CD4-positive, alpha-beta T cell (primary cell): ENCODE results near the gene STIM1. TPM values are rescaled to one million over a fixed set of nuclear protein-coding genes. Genes with fewer than 3 reads are reported as not detected.

Source experiments
- ATAC-seq: fragments of 200-7000 bp; cut with Tn5 transposase; one replicate; pipeline ENCODE4 v1.10.0; 2022; ENCODE audit warnings: mild to moderate bottlenecking; ENCODE audit not compliant: poor library complexity
- CTCF ChIA-PET: fragments of 350-600 bp; sonication (Branson Sonifier 250); formaldehyde crosslinking; loops from one replicate; lab custom pipeline; 2021; ENCODE audit warnings: antibody characterized with exemption, inconsistent platforms; lab: Charles Lee
- POLR2A ChIA-PET: fragments of 350-600 bp; sonication (Branson Sonifier 250); formaldehyde crosslinking; loops from one replicate; lab custom pipeline; 2021; ENCODE audit warnings: antibody characterized with exemption, inconsistent platforms; lab: Charles Lee
- DNase-seq, 14 experiments: peaks; one replicate each; pipeline ENCODE4 v3.0.0-alpha.2; 2013 to 2020; ENCODE audit warnings: mixed read lengths in 2 of 14
- H3K27ac ChIP-seq, 2 donors: one replicate each; pipeline versions ENCODE4 v1.5.1 to v1.7.0; 2013; ENCODE audit warnings: low read length in 2 of 2, low read depth in 1 of 2, mild to moderate bottlenecking in 1 of 2
- H3K27me3 ChIP-seq, 2 experiments: 1 replicate in 1 of 2; 2 replicates in 1 of 2; pipeline versions ENCODE4 v1.6.1 to v1.7.0; 2013; ENCODE audit warnings: low read length in 2 of 2, control low read depth in 1 of 2, mild to moderate bottlenecking in 1 of 2, moderate library complexity in 1 of 2; ENCODE audit not compliant: insufficient read depth in 2 of 2, control insufficient read depth in 1 of 2
- H3K36me3 ChIP-seq: one replicate; pipeline ENCODE4 v1.6.1; 2013; ENCODE audit warnings: low read length, control low read depth; ENCODE audit not compliant: insufficient read depth
- H3K4me1 ChIP-seq: one replicate; pipeline ENCODE4 v1.6.1; 2013; ENCODE audit warnings: low read length, control low read depth; ENCODE audit not compliant: insufficient read depth
- H3K4me3 ChIP-seq: one replicate; pipeline ENCODE4 v1.5.1; 2013; ENCODE audit warnings: mild to moderate bottlenecking, low read length, moderate library complexity
- H3K9me3 ChIP-seq, 2 experiments: 1 replicate in 1 of 2; 2 replicates in 1 of 2; pipeline versions ENCODE4 v1.6.1 to v1.7.0; 2013; ENCODE audit warnings: low read length in 2 of 2, mild to moderate bottlenecking in 2 of 2, control low read depth in 1 of 2, moderate library complexity in 1 of 2; ENCODE audit not compliant: control insufficient read depth in 1 of 2, insufficient read depth in 1 of 2
- H3K27ac Mint-ChIP-seq: one replicate; pipeline ENCODE4 v1.8.0; 2020; ENCODE audit warnings: mixed read lengths
- H3K27me3 Mint-ChIP-seq: one replicate; pipeline ENCODE4 v1.8.0; 2021; ENCODE audit warnings: mixed read lengths
- H3K36me3 Mint-ChIP-seq: one replicate; pipeline ENCODE4 v1.8.0; 2021; ENCODE audit warnings: low read depth, mixed read lengths
- H3K4me1 Mint-ChIP-seq: one replicate; pipeline ENCODE4 v1.8.0; 2021; ENCODE audit warnings: low read depth, mixed read lengths
- H3K4me3 Mint-ChIP-seq: one replicate; pipeline ENCODE4 v1.8.0; 2020; ENCODE audit warnings: mild to moderate bottlenecking, mixed read lengths
- H3K9me3 Mint-ChIP-seq: one replicate; pipeline ENCODE4 v1.8.0; 2020; ENCODE audit warnings: mixed read lengths
- intact Hi-C, 2 experiments: fragments of 100-400 bp; cut with DNase I in 1 of 2; cut with micrococcal nuclease in 1 of 2; formaldehyde crosslinking; loops; one replicate each; pipeline versions ENCODE4 v1.15.1 to v1.9.0; 2023 to 2025; cut with DNase I, micrococcal nuclease
- total RNA-seq, 174 experiments: library from RNA in 2 of 174; stranded (reverse) in 2 of 174; gene quantifications; one replicate each; pipeline ENCODE4 v1.2.3 and lab custom pipeline; 2021 to 2026
- TF ChIP-seq, protein P1 (sequence below): fragments of 200-600 bp; IDR thresholded peaks from one replicate; pipeline ENCODE4 v1.8.0; 2022; ENCODE audit warnings: antibody characterized with exemption, mild to moderate bottlenecking

STIM1 gene
- total RNA-seq, 2 experiments from 2014 or later = 89.0 to 94.9 TPM

DNA sequence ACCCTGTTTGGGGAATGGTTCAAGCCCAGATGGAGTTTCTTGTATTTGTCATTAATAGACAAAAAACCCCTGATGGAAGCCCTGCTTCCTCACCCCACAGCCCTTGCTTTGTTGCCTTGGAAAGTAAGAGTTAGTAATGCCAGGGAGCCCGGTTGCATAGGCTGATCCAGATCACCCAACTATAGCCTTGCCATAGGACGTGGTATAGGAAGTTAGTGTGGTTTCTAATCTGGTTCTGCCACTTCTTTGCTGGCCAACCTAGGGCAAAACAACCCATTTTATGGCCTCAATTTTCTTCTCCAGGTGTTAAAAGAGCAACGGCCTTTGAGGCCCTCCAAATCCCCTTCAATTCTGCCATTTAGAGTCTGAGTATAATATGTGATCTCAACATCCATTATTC, 97.9 kb downstream of the STIM1 start:
- no peaks in the 10 kb centered on the region for H3K27me3 Mint-ChIP-seq
- H3K4me3 Mint-ChIP-seq = peak overlapping the region; percentile 17
- Histone ChIP-seq H3K4me1 (peaks cover 65% of the 10 kb centered on the region), H3K27ac (peak overlapping the region in 1 of 2 donors; percentile 30), H3K4me3 (no peak overlapping the region), H3K9me3 (no peaks in the 10 kb centered on the region), H3K36me3 (no peaks in the 10 kb centered on the region), H3K27me3 (no peaks in the 10 kb centered on the region)
- intact Hi-C loops = loop anchor here in 1 of 2 experiments (2.0 kb wide), 1 partner anchor 15 kb away; no protein-coding TSS in a partner anchor
- TF ChIP-seq, protein P1, sequence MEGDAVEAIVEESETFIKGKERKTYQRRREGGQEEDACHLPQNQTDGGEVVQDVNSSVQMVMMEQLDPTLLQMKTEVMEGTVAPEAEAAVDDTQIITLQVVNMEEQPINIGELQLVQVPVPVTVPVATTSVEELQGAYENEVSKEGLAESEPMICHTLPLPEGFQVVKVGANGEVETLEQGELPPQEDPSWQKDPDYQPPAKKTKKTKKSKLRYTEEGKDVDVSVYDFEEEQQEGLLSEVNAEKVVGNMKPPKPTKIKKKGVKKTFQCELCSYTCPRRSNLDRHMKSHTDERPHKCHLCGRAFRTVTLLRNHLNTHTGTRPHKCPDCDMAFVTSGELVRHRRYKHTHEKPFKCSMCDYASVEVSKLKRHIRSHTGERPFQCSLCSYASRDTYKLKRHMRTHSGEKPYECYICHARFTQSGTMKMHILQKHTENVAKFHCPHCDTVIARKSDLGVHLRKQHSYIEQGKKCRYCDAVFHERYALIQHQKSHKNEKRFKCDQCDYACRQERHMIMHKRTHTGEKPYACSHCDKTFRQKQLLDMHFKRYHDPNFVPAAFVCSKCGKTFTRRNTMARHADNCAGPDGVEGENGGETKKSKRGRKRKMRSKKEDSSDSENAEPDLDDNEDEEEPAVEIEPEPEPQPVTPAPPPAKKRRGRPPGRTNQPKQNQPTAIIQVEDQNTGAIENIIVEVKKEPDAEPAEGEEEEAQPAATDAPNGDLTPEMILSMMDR = no peak
- peak overlapping the region; percentile 96 for H3K27ac Mint-ChIP-seq
- no peak for ATAC-seq
- peaks cover 2% of the 10 kb centered on the region for H3K9me3 Mint-ChIP-seq
- peaks cover 8% of the 10 kb centered on the region for H3K36me3 Mint-ChIP-seq
- H3K4me1 Mint-ChIP-seq = peaks cover 90% of the 10 kb centered on the region
- DNase-seq = no peak
- POLR2A ChIA-PET = interaction anchor here (0.8 to 1.4 kb wide), 3 partner anchors 10 to 31 kb away, joined by 3 to 6 read pairs (median 6); no protein-coding TSS in a partner anchor
- CTCF ChIA-PET = interaction anchor here (0.7 kb wide), 1 partner anchor 11 kb away, joined by 3 read pairs; no protein-coding TSS in a partner anchor

DNA sequence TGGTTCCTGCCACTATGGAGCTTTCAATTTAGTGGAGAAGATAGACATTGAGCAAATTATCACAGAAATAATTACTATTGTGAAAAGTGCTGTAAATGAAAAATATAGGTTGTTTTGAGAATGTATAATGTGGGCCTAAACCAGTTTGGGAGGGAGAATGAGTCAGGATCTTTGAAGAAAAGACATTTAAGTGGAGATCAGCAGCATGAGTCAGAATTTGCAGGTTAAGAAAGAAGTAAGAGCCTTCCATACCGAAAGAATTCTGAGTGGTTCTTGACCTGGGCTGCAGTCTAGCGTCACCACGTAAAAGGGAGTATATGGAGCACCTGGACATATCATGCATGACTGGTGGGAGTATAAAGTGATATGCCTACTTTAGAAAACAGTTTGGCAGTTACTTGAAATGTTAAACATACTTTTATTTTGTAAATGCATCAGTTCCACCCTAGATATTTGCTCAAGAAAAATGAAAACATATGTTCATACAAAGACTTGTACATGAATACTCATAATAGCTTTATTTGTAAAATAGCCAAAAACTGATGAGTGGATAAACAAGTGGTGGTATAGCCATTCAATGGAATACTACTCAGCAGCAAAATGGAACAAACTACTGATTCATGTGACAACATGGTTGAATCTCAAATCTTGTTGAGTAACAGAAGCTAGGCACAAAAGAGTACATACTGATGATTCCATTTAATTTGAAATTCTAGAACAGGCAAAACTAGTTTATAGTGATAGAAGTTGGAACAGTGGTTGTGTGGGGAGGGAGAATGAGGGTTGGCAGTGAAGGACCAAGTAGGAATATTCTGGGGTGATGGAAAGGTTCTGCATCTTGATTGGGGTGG, 99.2 kb downstream of the STIM1 start:
- H3K27ac ChIP-seq = no peak overlapping the region
- no peaks in the 10 kb centered on the region for H3K9me3 ChIP-seq
- POLR2A ChIA-PET = interaction anchor here (0.6 to 1.3 kb wide), 4 partner anchors 8 to 113 kb away, joined by 3 to 5 read pairs (median 4); partner anchors contain the start of genes RHOG and STIM1
- Mint-ChIP-seq H3K4me3 (peak overlapping the region; percentile 1), H3K4me1 (peaks cover 88% of the 10 kb centered on the region), H3K9me3 (peaks cover 2% of the 10 kb centered on the region), H3K36me3 (peaks cover 8% of the 10 kb centered on the region), H3K27ac (peak overlapping the region; percentile 96), H3K27me3 (no peaks in the 10 kb centered on the region)
- H3K27me3 ChIP-seq = no peaks in the 10 kb centered on the region
- peaks cover 59% of the 10 kb centered on the region for H3K4me1 ChIP-seq
- no peak overlapping the region for H3K4me3 ChIP-seq
- intact Hi-C loops = no loop called here
- TF ChIP-seq, protein P1 = no peak
- DNase-seq = no peak
- CTCF ChIA-PET = interaction anchor here (2.0 to 2.3 kb wide), 2 partner anchors 100 to 118 kb away, joined by 6 to 7 read pairs; partner anchors contain the start of gene STIM1
- no peaks in the 10 kb centered on the region for H3K36me3 ChIP-seq
- ATAC-seq = no peak

DNA sequence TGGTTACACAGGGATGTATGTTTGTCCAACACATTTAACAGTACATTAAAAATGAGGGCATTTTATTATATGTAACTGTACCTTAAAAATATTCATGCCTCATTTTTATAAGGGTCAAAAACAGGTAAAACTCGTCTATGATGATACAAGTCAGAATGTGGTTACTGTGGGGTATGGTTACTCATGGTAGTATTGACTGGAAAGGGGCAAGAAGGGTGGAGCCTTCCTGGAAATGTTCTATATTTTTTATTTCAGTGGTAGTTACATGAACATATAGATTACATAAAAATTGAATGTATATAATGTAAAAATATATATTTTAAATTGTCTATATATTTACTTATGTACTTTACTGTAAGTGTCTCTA, 99.8 kb downstream of the STIM1 start:
- Histone ChIP-seq H3K9me3 (no peaks in the 10 kb centered on the region), H3K4me3 (no peak overlapping the region), H3K4me1 (peaks cover 55% of the 10 kb centered on the region), H3K36me3 (no peaks in the 10 kb centered on the region), H3K27me3 (no peaks in the 10 kb centered on the region), H3K27ac (no peak overlapping the region)
- ATAC-seq (no peak), DNase-seq (no peak)
- Mint-ChIP-seq H3K27ac (peak overlapping the region; percentile 96), H3K27me3 (no peaks in the 10 kb centered on the region), H3K9me3 (peaks cover 2% of the 10 kb centered on the region), H3K4me1 (peaks cover 88% of the 10 kb centered on the region), H3K36me3 (peaks cover 8% of the 10 kb centered on the region), H3K4me3 (no peak overlapping the region)
- POLR2A ChIA-PET = interaction anchor here (0.9 to 1.3 kb wide), 3 partner anchors 8 to 100 kb away, joined by 4 to 5 read pairs (median 4); partner anchors contain the start of gene STIM1
- intact Hi-C loops = no loop called here
- TF ChIP-seq, protein P1 = no peak
- CTCF ChIA-PET = interaction anchor here (2.0 to 2.3 kb wide), 2 partner anchors 100 to 117 kb away, joined by 6 to 7 read pairs; partner anchors contain the start of gene STIM1
